PC-3 (cell line): ENCODE data around the gene RET. TPM values are rescaled to one million over a fixed set of nuclear protein-coding genes. Genes with fewer than 3 reads are reported as not detected.

ENCODE experiments used
- ATAC-seq: fragments of 200-7000 bp; cut with Tn5 transposase; 2 replicates; pipeline ENCODE4 v1.9.1; 2020; ENCODE audit warnings: mild to moderate bottlenecking, moderate library complexity
- BruUV-seq: library from RNA; stranded (reverse); fragments of 400-500 nt; replicated peaks from 2 replicates; lab custom pipeline; 2021; lab: Mats Ljungman, UMichigan
- CTCF ChIA-PET: fragments of 300-600 bp; sonication (Branson Sonifier 250); formaldehyde crosslinking; loops from one replicate; lab custom pipeline; 2022; ENCODE audit warnings: antibody characterized with exemption; lab: Charles Lee
- POLR2A ChIA-PET: fragments of 300-600 bp; sonication (Branson Sonifier 250); formaldehyde crosslinking; loops from one replicate; lab custom pipeline; 2022; ENCODE audit warnings: antibody characterized with exemption; ENCODE audit not compliant: unreplicated experiment; lab: Charles Lee
- DNase-seq: peaks from one replicate; pipeline ENCODE4 v3.0.0-alpha.2; 2015
- H2AFZ ChIP-seq: fragments of 300-600 bp; sonication (generic); 2 replicates; pipeline ENCODE4 v1.6.0; 2016; ENCODE audit warnings: antibody characterized with exemption, low read length
- H3F3A ChIP-seq: fragments of 300-600 bp; sonication (generic); one replicate; pipeline ENCODE4 v1.6.0; 2017; ENCODE audit warnings: antibody characterized with exemption, low read length, control low read depth, mild to moderate bottlenecking; ENCODE audit not compliant: unreplicated experiment
- H3K27ac ChIP-seq: fragments of 300-600 bp; sonication (generic); 2 replicates; pipeline ENCODE4 v1.5.1; 2016; ENCODE audit warnings: mild to moderate bottlenecking, low read length
- H3K27me3 ChIP-seq: fragments of 300-600 bp; sonication (generic); 2 replicates; pipeline ENCODE4 v1.6.1; 2016; ENCODE audit warnings: low read length, mixed read lengths
- H3K36me3 ChIP-seq: fragments of 300-600 bp; sonication (generic); 2 replicates; pipeline ENCODE4 v1.6.1; 2016; ENCODE audit warnings: low read depth, mixed run types, low read length, mixed read lengths
- H3K4me1 ChIP-seq: fragments of 300-600 bp; sonication (generic); 2 replicates; pipeline ENCODE4 v1.5.1; 2016; ENCODE audit warnings: low read length; ENCODE audit not compliant: insufficient read depth
- H3K4me2 ChIP-seq: fragments of 300-600 bp; sonication (generic); 2 replicates; pipeline ENCODE4 v1.6.0; 2016; ENCODE audit warnings: low read length
- H3K4me3 ChIP-seq: fragments of 300-600 bp; sonication (generic); 2 replicates; pipeline ENCODE4 v1.5.1; 2016; ENCODE audit warnings: mild to moderate bottlenecking, low read length, mixed read lengths
- H3K79me2 ChIP-seq: fragments of 300-600 bp; sonication (generic); 2 replicates; pipeline ENCODE4 v1.6.1; 2017; ENCODE audit warnings: low read length, mixed read lengths
- H3K9ac ChIP-seq: fragments of 300-600 bp; sonication (generic); 2 replicates; pipeline ENCODE4 v1.6.0; 2016; ENCODE audit warnings: mild to moderate bottlenecking, low read length
- H3K9me2 ChIP-seq: fragments of 300-600 bp; sonication (generic); replicated peaks from 2 replicates; pipeline ENCODE4 v1.6.1; 2016; ENCODE audit warnings: mixed run types, low read length, mixed read lengths
- H3K9me3 ChIP-seq: fragments of 300-600 bp; sonication (generic); 2 replicates; pipeline ENCODE4 v1.6.1; 2016; ENCODE audit warnings: low read length, mixed read lengths
- H4K20me1 ChIP-seq: fragments of 300-600 bp; sonication (generic); 2 replicates; pipeline ENCODE4 v1.6.1; 2016; ENCODE audit warnings: low read length, mixed read lengths
- CTCF ChIP-seq: fragments of 300-600 bp; sonication (generic); conservative IDR thresholded peaks from 2 replicates; pipeline ENCODE4 v1.5.1; 2017; ENCODE audit warnings: antibody characterized with exemption, low read depth, mild to moderate bottlenecking, low read length
- EZH2 ChIP-seq: fragments of 300-600 bp; sonication (generic); IDR thresholded peaks from one replicate; pipeline ENCODE4 v1.6.1; 2017; ENCODE audit warnings: antibody characterized with exemption, mild to moderate bottlenecking, low read length; ENCODE audit not compliant: unreplicated experiment
- EZH2phosphoT487 ChIP-seq: fragments of 300-600 bp; sonication (generic); IDR thresholded peaks from 2 replicates; pipeline ENCODE4 v1.6.1; 2018; ENCODE audit warnings: mild to moderate bottlenecking, antibody characterized with exemption, low read length, borderline replicate concordance
- intact Hi-C: fragments of 100-400 bp; cut with micrococcal nuclease; formaldehyde crosslinking; loops from 2 replicates; pipeline ENCODE4 v1.9.0; 2023
- total RNA-seq: library from RNA; depleted of rRNA; stranded (reverse); fragments of >200 nt; gene quantifications from 2 replicates; pipeline ENCODE4 v1.2.3, GENCODE V29; 2014

RET gene
- total RNA-seq, 1 experiment from 2014 or later, result not detected

GRCh38 chr10:43125881-43126731 lies 49.2 kb downstream of the RET start:
- Histone ChIP-seq H3K79me2 (no peaks in the 10 kb centered on the region), H3K4me3 (no peak overlapping the region), H3K27ac (no peak overlapping the region), H3K9me3 (no peaks in the 10 kb centered on the region), H3K9me2 (no peaks in the 10 kb centered on the region), H2AFZ (no peak overlapping the region), H3K9ac (no peak overlapping the region), H3K27me3 (no peaks in the 10 kb centered on the region), H4K20me1 (no peaks in the 10 kb centered on the region), H3F3A (no peaks in the 10 kb centered on the region), H3K4me2 (no peak overlapping the region), H3K4me1 (peaks cover 16% of the 10 kb centered on the region), H3K36me3 (no peaks in the 10 kb centered on the region)
- POLR2A ChIA-PET, result no interaction called here
- no peak for ATAC-seq
- CTCF ChIA-PET, result no interaction called here
- TF ChIP-seq EZH2phosphoT487 (no peak), EZH2 (no peak), CTCF (no peak)
- no peak for DNase-seq
- intact Hi-C loops, result no loop called here
- no TSS peak for BruUV-seq

GRCh38 chr10:43126759-43127424 lies 50.0 kb downstream of the RET start:
- TF ChIP-seq CTCF, result no peak
- no peak for TF ChIP-seq EZH2phosphoT487
- no peak for TF ChIP-seq EZH2
- ATAC-seq (no peak), DNase-seq (no peak)
- Histone ChIP-seq H3K9me3 (no peaks in the 10 kb centered on the region), H3K36me3 (no peaks in the 10 kb centered on the region), H3K9me2 (no peaks in the 10 kb centered on the region), H3K4me3 (no peak overlapping the region), H3K27ac (no peak overlapping the region), H4K20me1 (no peaks in the 10 kb centered on the region), H3K27me3 (no peaks in the 10 kb centered on the region), H3K79me2 (no peaks in the 10 kb centered on the region), H3K9ac (no peak overlapping the region), H3K4me2 (no peak overlapping the region), H2AFZ (no peak overlapping the region), H3F3A (no peaks in the 10 kb centered on the region), H3K4me1 (peaks cover 16% of the 10 kb centered on the region)
- BruUV-seq, result no TSS peak
- ChIA-PET POLR2A (no interaction called here), CTCF (no interaction called here)
- intact Hi-C loops, result no loop called here

GRCh38 chr10:43127442-43127841 lies 50.6 kb downstream of the RET start:
- H3K4me2 ChIP-seq, result no peak overlapping the region
- no peaks in the 10 kb centered on the region for H3F3A ChIP-seq
- no peak for DNase-seq
- no peak for ATAC-seq
- no TSS peak for BruUV-seq
- no peaks in the 10 kb centered on the region for H3K27me3 ChIP-seq
- no peaks in the 10 kb centered on the region for H3K36me3 ChIP-seq
- H3K4me1 ChIP-seq, result peaks cover 16% of the 10 kb centered on the region
- TF ChIP-seq CTCF, result no peak
- TF ChIP-seq EZH2phosphoT487, result no peak
- no peak for TF ChIP-seq EZH2
- no peak overlapping the region for H2AFZ ChIP-seq
- intact Hi-C loops, result no loop called here
- H3K27ac ChIP-seq, result no peak overlapping the region
- ChIA-PET CTCF (no interaction called here), POLR2A (no interaction called here)
- no peaks in the 10 kb centered on the region for H3K79me2 ChIP-seq
- H3K9me3 ChIP-seq, result no peaks in the 10 kb centered on the region
- H3K4me3 ChIP-seq, result no peak overlapping the region
- no peaks in the 10 kb centered on the region for H4K20me1 ChIP-seq
- H3K9ac ChIP-seq, result no peak overlapping the region
- H3K9me2 ChIP-seq, result no peaks in the 10 kb centered on the region
